DMS53 treated with DMSO at 0.1 percent for 48 hours (cell line): ENCODE data around the gene PPFIA1.
"Not testable (repeated sequence)": the region's sequence is repeated elsewhere in the genome, so short reads cannot be mapped to it uniquely, and the experiment has no call there.

Source experiments
- DNase-seq: peaks from one replicate; lab custom pipeline; 2025; ENCODE audit not compliant: unreplicated experiment; lab: John Stamatoyannopoulos, UW

Gene PPFIA1

DNA sequence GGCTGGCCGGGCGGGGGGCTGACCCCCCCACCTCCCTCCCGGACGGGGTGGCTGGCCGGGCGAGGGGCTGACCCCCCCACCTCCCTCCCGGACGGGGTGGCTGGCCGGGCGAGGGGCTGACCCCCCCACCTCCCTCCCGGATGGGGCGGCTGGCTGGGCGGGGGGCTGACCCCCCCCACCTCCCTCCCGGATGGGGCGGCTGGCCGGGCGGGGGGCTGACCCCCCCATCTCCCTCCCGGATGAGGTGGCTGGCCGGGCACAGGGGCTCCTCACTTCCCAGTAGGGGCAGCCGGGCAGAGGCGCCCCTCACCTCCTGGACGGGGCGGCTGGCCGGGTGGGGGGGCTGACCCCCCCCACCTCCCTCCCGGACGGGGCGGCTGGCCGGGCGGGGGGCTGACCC is 24.7 kb downstream of the PPFIA1 start:
- not testable (repeated sequence) for DNase-seq

DNA sequence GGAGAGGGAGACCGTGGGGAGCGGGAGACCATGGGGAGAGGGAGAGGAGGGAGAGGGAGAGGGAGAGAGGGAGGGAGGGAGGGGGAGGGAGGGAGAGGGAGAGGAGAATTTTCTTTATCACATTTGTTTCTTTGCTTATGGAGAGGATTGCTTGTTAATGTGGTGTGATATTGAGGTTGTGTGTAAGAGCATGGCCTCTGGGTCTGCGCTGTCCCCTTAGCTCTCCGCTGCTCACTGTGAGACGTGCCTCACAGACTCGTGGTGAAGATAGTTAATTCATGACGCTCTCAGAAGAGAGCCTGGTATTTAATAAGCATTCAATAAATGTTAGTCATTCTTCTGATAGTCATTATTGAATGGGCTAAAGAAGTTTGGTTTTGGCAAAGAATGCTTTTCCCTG is 26.2 kb downstream of the PPFIA1 start:
- DNase-seq: no peak

DNA sequence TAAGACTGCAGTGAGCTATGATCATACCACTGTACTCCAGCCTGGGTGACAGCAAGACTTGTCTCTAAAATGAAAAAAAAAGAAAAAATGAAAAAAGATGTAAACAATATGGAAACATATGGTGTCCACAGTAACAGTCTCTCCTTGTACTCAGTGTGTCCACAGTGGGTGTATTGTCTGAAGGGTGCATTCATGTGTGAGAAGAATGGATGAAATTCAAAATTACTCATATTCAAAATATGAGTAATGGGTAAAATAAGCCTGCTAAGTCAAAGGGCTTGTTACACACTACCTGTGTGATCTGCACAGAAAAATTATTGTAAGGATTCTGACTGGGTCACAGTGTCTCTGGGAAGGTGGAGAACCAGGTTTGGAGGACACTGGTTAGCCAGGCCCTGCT is 26.9 kb downstream of the PPFIA1 start:
- DNase-seq: no peak

DNA sequence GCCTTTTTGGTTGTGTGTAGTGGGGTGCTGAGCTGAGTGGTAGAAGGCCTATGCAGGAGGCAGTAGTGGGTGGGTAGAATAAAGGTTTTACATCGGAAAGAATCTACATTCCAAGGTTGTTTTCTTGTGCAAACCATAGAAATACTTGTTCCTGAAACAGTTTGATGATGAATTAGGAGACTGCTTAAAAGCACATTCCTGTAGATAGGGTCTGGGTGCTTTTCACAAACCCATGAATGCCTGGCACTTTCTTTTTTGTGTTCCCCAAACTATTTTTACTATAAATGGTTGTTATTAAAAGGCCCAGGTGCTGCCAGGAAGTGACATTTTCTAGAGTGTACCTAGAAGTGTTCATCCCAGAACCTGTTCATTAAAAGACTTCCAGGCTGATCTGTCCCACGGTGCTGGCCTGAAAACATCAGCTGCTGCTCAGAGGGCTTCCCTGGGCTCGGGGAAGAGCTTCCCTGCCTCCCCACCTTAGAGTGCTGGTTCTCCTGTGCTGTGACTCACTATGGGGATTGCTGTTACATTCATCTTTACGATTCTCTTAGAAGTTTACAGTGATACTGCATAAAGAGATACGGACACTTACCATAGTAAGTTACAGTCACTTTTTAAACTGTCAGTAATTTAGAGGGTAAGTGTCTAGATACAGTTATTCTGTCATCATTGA is 27.9 kb downstream of the PPFIA1 start:
- DNase-seq: no peak

DNA sequence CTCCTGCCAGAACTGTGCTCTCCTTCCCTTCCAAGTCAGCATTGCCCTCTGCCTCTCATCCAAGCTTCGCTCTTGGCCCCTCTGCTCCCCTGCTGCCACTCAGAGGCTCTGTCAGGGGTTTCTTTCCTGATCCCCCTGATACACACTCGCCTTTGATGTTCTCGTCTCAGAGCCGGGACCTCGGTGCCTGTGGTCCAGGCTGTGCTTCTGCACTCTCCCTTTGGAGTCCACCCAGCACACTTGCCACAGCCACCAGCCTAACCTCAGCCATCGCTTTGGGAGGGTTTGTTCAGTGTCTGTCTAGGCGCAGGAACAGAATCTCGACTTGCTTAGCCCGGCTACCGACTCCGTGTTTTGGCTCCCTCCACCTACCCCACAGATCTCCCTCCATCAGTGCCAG is 29.1 kb downstream of the PPFIA1 start:
- no peak for DNase-seq

DNA sequence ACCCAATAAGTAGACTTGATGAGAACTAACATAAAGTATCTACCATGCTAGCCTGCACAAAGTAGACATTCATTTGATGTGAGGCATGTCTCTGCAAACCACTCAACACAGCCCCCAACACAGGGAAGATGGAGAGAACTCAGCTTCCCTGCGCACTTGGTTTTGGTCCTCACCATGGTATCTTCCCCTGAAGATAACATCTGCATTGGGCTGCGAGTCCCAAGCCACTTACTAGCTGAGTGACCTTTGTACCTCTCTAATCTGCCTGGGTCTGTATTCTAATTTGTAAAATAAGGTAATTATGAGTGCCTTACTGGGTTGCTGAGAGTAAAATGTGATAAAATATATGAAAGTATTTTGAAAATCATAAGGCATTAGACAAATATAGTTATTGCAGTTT is 30.7 kb downstream of the PPFIA1 start:
- no peak for DNase-seq

DNA sequence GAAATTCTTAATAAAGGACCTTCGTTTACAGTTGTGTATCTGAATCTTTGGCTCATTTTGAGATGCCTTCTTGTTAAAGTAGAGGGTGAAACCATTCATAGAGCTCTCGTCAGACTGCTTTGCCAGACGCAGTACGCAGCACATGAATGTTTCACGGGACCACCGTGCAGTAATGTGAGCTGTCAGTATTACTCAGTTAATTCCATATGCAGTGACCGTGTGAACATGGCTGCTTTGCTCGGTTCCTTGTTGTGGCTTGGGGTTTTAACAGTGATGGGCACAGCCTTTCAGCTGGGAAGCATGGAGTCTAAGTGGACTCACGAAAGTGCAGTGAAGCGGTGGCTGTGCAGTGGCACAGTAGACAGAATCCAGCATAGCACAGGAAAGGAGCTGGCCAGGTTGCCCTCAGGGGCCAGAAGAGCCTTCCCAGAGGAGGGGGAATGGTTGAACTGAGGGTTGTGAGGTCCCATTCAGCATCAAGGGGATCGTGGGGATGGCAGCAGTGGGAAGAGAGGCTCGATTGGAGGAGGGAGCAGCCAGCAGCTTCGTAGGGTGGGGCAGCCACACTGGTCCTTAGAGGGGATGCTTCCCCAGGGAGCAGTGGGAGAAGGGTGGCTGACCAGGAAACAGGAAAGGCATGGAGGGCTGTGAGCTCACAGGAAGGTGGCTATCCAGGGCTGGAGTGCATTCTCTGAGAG is 31.4 kb downstream of the PPFIA1 start:
- no peak for DNase-seq

DNA sequence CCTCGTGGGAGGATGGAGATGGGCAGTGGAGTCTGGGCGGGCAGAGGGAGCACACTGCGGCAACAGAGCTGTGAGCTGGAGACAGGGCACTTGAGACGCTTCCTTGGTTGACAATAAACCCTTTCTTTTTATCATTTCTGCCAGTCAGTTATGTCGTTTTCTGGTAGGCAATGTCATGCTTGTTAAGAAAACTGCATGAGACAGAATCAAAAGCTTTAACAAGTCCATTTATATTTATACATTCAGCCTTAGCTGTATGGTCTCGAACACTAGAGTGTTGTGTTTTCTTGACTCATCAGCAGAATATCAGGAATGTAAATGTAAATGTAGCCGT is 31.9 kb downstream of the PPFIA1 start:
- no peak for DNase-seq

DNA sequence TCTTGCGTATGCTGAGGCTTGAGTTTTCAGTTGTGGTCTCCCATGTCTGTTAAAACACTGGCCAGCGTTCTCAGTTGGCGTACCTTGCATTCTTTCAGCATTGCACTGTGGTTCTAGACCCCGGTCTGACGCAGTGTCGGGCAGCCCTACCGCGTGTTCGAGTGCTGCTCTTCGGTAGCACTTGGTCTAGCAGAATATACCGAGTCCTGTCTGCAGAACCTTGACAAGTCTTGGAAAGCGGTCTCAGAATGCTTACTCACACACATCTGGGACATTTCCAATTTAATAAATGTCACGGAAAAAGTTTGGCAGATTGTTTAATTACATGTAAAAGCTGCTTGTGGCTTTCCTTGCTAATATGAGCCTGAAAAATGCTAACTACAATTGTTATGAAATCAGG is 32.6 kb downstream of the PPFIA1 start:
- DNase-seq: no peak

DNA sequence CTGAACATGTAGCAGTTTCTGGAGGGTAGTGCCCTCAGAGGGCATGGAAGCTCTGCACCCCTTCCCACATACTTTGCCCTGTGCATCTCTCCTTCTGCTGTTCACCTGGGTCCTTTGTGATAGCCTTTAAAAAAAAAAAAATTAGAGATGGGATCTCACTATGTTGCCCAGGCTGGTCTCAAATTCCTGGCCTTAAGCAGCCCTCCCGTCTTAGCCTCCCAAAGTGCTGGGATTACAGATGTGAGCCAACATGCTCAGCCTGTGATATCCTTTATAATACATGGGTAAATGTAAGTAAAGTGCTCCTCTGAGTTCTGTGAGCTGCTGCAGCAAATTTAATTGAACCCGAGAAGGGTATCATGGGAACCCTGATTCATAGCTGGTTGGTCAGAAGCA is 33.7 kb downstream of the PPFIA1 start:
- no peak for DNase-seq

DNA sequence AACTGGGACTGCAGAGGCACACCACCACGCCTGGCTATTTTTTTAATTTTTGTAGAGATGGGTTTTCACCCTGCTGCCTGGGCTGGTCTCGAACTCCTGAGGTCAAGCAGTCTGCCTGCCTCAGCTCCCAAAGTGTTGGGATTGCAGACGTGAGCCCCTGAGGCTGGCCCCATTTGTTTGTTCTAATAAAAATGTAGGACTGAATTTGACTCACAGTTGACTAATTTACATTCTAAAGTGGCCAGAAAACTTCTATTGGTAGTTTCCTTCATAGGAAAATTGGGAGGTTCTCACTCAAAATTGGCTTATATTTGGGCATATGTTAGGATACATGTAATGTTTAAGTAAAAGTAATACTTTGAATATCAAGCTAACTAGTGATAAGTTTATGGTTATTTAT is 35.0 kb downstream of the PPFIA1 start:
- DNase-seq: no peak

DNA sequence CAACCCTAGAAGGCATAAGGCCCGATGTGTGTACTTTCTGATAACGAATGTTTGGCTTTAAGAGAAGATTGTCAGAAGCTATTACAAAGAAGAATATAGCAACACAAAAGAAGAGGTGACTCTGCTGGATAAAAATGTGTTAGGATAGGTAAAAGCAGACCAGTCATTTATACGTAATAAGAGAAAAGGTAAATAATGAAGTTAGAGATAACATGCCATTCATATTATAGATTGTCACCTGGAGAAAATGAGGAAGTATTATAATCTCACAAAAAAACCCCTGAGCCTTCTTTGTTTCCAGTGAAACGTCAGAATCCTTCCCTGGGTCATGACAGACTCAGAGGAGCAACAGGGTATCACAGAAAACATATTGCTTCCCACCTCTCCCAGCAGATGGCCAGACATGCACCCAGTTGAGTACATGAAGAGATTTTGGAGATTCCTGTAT is 36.1 kb downstream of the PPFIA1 start:
- DNase-seq: no peak

DNA sequence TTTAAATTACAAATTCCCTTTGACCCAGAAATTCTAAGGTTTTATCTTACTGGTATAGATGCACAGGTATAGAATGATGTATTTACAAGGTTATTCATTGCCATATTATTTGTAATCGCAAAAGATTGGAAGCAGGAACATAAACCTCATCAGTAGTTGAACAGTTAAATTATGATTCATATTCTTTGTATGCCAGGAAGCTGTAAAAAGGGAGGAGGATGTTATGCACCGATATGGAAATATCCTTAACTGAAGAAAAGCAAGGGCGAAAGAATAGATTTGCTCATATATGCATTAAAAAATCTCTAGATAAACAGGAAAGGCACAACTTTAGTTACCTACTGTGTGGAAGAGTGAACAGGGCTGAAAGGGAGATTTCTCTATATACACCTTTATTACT is 36.7 kb downstream of the PPFIA1 start:
- no peak for DNase-seq

DNA sequence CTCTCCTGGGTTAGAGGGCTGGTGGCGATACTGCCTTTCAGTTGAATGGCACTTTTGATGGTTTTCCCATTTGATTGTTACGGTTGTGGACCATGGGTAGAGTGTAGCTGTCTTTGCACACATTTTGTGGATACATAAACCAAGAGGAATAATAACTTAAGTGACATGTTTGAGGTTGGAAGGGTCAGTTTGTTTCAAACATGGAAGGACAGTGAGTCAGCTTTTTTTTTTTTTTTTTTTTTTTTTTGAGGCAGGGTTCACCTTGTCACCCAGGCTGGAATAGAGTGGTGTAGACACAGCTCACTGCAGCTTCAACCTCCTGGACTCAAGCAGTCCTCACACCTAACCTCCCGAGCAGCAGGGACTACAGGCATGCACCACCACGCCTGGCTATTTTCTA is 41.1 kb downstream of the PPFIA1 start:
- DNase-seq: no peak

DNA sequence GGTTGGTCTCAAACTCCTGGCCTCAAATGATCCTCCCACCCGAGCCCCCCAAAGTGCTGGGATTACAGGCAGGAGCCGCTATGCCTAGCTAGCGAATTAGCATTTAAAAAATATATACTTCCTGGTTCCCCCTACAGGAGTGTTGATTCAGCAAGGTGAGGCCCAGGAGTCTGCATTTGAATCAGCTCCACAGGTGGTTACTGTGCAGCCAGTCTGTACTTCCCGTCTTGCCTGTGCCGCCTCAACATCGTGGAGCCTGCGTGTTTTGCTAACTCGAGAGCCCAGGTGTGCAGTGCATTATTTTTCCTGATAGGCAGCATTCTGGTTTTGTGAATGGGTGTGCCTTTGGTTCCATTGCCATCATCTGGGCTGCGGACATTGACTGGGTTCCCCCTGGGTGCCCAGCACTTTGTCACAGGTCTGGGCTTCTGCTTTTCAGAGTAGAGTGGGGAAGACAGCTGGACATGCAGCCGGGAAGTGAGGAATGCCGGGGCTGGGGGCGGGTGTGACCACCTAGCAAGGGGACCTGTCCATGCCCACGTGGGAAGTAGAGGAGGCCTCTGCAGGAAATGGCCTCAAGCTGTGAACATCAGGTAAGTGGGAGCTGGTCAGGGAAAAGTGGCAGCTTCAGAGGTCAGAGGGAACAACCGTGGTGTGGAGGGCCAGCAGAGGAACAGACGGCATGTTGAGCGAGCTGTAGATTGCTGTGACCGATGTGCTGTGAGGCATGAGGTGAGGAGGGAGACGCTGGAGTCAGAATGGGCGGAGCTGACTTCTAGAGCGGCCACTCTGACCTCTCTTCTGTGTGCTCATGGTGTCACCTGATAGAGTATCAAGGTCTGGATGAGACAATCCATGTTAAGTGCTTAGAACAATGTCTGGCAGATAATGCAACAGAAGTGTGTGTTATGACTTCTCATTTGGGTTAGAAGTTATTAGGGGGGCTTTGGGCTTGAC is 42.2 kb downstream of the PPFIA1 start:
- DNase-seq: no peak

DNA sequence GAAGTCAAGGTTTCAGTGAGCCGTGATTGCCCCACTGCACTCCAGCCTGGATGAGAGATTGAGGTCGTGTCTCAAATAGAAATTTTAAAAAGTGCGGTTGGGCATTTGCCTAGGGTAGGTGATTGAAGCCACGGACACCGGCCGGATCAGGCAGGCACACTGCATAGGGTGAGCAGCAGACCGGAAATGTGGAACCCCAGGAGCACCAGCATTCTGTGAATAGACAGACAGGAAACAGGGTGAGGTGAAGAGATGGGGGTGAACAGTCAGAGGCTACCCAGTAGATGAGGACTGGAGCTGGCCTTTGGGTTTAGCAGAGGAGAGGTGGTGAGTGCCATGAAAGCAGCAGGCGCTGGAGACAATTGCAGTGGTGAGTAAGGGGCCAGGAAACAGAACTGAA is 43.5 kb downstream of the PPFIA1 start:
- DNase-seq: no peak

DNA sequence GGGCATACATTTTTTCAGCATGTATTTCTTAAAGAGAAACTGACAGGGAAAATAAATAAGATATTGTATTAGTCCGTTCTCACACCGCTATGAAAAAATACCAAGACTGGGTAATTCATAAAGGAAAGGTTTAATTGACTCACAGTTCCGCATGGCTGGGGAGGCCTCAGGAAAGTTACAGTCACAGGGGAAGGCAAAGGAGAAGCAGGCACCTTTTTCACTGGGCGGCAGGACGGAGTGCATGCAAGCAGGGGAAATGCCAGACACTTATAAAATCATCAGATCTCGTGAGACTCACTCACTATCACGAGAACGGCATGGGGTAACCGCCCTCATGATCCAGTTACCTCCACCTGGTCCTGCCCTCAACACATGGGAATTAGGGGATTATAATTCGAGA is 44.2 kb downstream of the PPFIA1 start:
- DNase-seq: no peak

DNA sequence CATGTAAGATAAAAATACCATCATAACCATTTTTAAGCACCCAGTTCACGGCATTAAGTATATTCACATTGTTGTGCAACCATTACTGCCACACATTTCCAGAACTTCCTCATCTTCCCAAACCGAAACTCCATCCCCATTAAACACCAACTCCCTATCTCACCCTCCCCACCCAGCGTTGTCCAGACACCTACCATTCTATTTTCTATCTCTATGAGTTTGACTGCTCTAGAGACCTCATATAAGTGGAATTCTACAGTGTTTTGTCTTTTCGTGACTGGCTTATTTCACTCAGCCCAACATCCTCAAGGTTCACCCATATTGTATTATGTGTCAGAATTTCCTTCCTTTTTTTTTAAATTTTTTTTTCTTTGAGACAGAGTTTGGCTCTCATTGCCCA is 45.2 kb downstream of the PPFIA1 start:
- no peak for DNase-seq

DNA sequence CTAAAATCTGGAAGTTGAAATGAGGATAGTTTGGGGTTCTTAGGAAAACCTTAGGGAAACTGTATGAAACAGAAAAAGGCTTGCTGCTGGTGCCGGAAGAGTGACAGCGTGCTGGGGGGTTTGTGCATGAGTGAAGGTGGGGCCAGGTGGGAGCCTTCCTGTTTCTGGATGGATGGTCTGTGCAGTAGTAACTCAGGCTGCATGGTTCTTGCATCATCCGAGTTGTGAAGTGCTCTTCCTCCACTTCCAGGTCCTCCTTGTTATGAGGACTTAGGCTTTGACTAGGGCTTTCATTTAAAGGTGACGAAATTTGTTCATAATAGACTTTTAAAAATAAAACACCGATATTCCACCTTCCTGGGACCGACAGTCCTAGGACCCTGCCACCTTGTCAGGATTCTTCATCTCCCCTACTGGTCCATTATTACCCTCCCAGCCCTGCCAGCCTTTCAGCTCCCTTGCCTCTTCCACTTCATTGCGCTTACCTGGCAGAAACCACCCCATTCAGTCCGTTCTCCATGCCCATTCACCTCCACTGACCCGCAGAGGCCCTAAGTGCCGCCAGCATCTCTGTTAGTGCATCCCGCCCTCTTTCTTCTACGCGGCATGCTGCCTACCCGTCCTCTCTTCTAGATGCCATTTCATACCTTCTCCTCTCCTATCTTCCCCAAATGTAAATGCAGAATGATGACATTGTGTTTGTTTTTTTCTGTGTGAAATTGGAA is 47.3 kb downstream of the PPFIA1 start:
- DNase-seq: no peak

DNA sequence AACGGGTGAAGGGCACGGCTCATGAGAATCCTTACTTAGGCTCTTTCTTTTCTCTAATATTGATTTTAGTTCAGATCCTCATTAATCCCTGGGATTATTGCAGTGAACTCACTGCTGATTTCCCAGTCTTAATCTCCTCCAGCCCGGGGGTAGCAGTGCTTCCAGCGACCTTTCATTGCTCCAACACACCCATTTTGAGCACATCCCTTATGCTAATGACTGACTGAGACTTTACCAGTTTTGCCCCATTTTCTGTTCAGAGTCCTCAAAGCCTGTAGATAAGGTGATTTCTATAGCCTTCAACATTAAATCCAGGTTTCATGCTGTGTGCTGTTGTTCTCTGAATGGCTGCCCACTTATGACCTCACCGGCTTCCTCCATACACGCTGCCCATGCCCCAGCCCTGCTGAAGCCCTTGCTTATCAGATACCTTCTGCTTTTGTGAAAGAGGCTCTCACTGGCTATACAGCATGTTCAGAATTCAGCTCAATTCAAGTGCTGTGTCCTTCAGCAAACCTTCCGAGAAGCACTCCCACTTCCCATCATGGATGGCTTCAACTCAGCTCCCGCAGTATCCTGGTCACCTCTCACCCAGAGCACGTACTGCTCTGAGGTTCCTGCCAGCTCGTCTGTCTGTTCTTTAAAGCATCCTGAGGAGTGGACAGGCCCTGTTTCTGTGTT is 49.0 kb downstream of the PPFIA1 start:
- no peak for DNase-seq

DNA sequence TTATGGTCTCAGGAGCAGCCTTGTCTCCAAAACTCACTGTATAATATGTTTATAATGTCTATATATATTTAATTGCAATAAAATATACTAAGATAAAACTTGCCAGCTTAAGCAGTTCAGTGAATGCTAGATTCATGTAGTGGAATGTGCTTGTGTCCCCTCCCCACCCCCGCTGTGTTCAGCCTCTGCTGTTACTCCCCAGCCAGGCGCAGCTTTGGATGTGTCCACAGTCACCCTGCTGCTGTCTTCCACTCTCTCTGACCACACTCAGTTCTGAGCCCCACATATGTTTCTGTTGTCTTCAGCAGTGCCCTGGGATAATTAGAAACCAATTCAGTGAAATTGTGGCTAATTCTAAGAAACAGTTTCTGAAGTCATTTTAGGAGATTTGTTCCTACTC is 52.2 kb downstream of the PPFIA1 start:
- no peak for DNase-seq
